HG03280 (cell line): Measurements from ENCODE around the gene NAA80.
"Not testable (repeated sequence)": the region's sequence is repeated elsewhere in the genome, so short reads cannot be mapped to it uniquely, and the experiment has no call there.

Experiments
- ATAC-seq: cut with Tn5 transposase; IDR thresholded peaks from one replicate; pipeline ENCODE4 v1.9.1; 2021; ENCODE audit warnings: mild to moderate bottlenecking, moderate library complexity; ENCODE audit not compliant: unreplicated experiment

The NAA80 gene

GRCh38 chr3:50316657-50317242 lies 17.5 kb upstream of the NAA80 start:
- no peak for ATAC-seq

GRCh38 chr3:50314816-50315215 lies 15.6 kb upstream of the NAA80 start:
- ATAC-seq = no peak

GRCh38 chr3:50314342-50314741 lies 15.1 kb upstream of the NAA80 start:
- ATAC-seq = no peak

GRCh38 chr3:50312041-50312440 lies 12.8 kb upstream of the NAA80 start:
- ATAC-seq = not testable (repeated sequence)

- ATAC-seq = no peak
Measured at GRCh38 chr3:50304601-50305000, 5.4 kb upstream of the NAA80 start.

GRCh38 chr3:50303013-50303815 lies 4.0 kb upstream of the NAA80 start, which contains the start of gene HYAL1:
Gene HYAL1, minus strand, starts transcription at chr3:50303574. Its CDS starts 618 bp downstream, at chr3:50302956.
- no peak for ATAC-seq

- no peak for ATAC-seq
Measured at GRCh38 chr3:50302095-50303012, 3.1 kb upstream of the NAA80 start.

GRCh38 chr3:50300681-50301254 lies 1.6 kb upstream of the NAA80 start:
- ATAC-seq = no peak

GRCh38 chr3:50299929-50300680 lies 900 bp upstream of the NAA80 start:
- no peak for ATAC-seq

- no peak for ATAC-seq
Measured at GRCh38 chr3:50299638-50299928, 378 bp upstream of the NAA80 start.

- ATAC-seq = no peak
Measured at GRCh38 chr3:50297896-50298725, 1.1 kb downstream of the NAA80 start.

GRCh38 chr3:50297384-50297775 lies 1.8 kb downstream of the NAA80 start:
- ATAC-seq = no peak

- no peak for ATAC-seq
Measured at GRCh38 chr3:50296721-50297383, 2.4 kb downstream of the NAA80 start.

- no peak for ATAC-seq
Measured at GRCh38 chr3:50295553-50296431, 3.4 kb downstream of the NAA80 start.

GRCh38 chr3:50294492-50295403 lies 4.5 kb downstream of the NAA80 start:
- no peak for ATAC-seq

- ATAC-seq = no peak
Measured at GRCh38 chr3:50294089-50294488, 5.1 kb downstream of the NAA80 start.
